NCI-H82 treated with DMSO at 0.1 percent for 48 hours (cell line): ENCODE measurements around the gene NSMF.
A peak's percentile ranks its signal among the peaks of the same experiment; 100 is the strongest.

Source experiments
- DNase-seq: peaks from one replicate; lab custom pipeline; 2025; ENCODE audit not compliant: unreplicated experiment; lab: John Stamatoyannopoulos, UW

Gene NSMF

DNA sequence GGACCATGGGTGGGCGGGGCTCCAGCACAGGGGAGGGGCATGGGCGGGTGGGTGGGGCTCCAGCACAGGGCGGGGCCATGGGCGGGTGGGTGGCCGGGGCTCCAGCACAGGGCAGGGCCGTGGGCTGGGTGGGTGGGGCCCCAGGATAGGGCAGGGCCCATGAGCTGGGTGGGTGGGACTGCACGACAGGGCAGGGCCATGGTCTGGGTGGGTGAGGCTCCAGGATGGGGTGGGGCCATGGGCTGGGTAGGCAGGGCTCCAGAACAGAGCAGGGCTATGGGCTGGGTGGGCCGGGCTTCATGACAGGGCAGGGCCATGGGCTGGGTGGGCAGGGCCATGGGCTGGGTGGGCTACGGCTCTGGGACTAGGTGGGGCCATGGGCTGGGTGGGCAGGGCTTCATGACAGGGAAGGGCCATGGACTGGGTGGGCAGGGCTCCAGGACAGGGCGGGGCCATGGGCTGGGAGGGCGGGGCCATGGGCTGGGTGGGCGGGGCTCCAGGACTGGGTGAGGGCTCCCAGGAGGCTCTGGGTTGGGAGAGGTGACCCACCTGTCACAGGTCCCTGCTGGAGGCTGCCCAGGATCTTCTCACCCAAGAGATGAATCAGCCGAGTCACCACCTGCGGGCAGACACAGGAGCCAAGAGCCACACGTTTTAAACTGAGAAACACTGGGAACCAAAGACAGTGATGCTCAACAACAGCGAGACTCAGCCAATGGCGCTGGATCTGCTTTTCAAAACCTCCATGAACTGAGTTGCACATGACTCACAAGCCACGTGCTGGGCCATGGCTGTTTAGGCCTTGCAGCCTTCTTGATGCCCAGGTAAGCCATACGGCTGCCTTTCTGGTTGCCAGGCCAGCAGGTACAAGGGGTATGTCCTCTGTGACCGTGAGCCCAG, 33.6 kb upstream of the NSMF start:
- DNase-seq = no peak

DNA sequence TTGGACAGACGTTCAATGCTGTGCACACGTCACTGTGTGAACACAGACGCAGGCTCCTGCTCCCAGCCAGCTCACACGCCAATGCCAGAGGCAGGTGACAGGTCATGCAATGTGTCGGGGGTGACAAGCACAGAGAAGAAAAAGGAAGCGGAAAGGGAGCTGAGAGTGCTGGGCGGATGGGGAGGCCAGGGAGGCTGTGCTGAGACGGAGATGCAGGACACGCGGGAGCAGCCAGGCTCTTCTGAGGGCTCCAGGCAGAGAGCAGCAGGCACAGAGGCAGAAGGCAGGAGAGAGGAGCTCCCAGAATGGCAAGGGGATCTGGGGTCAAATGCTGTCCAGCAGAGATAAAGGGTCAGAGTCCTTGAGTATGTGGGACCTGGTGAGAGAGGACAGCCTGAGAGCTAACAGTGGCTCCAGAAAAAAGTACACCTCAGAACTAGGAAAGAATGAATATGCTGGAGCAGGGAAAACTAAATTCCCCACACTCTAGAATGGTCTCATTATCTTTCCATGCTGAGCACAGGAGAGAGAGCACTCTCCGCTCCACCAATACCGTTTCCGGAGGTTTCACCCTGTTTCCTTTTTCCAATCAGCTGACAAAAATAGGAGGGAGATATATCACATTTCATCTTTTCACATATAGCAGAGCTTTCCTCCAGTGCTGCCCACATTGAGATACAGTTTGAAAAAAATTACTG, 32.8 kb upstream of the NSMF start:
- DNase-seq = no peak

DNA sequence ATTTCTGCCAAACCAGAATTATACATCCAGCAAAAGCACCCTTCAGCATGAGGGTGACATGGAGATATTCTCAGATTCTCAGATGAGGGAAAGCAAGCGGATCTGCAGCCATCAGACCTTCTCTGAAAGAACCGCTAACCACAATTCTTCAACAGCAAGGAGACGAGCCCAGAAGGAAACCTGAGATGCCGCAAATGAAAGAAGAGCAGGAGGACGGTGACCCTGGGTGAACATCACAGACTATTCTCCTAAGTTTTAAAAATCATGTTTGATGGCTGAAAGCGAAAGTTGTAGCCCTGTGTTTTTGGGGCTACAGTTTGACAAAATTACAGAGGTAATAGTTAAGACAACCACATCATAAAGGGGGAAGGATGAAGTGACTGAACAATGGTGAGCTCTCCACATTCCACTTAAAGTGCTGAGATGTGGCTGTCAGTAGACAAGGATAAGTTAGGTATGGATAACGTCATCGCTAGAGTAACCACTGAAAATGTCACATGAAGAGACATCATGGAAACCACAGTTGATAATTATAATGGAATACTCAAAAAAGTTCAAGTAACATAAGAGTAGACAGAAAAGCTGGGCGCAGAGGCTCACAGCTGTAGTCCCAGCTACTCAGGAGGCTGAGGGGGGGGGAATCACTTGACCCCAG, 31.5 kb upstream of the NSMF start:
- no peak for DNase-seq

DNA sequence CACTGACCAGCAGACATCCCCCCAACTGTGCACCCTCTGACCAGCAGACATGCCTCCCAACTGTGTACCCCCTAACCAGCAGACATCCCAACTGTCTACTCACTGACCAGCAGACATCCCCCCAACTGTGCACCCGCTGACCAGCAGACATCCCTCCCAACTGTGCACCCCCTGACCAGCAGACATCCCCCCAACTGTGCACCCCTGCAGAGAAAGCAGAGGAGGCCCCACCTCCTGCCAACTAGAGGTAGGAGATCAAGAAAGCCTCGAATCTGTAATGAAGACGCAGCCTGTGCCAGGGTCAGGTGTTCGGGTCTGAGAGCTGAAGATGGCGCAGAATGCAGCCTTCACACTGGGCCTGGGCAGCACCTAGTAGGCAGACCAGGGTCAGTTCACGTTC, 29.8 kb upstream of the NSMF start:
- no peak for DNase-seq

DNA sequence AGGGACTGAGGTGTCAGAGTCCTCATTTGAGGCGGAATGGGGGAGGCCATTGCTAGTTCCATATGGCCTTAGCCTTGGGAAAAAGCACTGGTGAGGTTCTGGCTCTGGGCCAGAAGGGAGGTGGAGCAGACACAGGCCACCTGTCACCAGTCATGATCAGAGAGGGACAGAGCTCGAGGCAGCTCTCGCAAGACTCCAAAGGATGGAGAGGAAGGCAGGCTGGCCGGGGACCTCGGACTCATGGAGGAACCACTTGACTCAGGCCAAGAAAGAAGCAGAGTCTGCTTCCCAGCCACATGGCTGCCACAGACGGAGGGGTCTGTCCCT, 29.2 kb upstream of the NSMF start:
- DNase-seq = peak; percentile 58

DNA sequence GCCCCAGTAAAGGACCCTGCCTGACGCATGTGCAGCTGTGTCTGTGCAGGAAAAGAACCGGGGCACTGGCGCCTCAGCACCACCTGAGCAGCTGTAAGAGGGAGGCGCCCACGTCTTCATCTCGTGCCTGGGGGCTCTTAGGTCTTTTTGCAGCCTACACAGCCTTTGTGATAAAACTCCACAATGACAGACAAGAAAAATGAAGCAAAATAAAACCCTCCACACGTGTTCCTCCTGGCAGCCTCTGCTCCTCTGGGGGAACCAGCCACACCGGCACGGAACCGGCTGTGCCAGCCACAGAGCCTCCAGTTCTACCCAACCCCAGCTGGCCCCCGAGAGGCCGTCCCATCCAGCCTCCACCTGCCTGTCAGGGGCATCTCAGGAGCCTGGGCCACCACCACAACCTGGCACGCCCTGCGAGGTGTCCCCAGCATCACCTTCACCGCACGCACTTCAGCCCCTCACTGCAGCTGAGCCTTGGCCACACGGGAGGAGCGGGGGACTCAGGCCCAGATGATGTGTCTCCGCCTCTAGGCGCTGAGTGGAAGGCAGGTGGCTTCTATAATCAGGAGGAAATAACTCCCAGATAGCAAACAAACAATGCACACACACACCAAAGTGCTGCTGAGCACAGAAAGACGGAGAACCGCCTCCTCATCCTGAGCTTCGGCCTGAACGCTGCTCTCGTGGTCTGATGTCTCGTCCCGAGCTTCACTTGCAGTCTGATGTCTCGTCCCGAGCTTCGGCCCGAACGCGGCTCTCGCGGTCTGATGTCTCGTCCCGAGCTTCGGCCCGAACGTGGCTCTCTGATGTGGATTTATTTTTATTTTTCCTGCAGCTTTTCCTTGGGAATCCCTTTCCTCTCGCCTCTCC, 28.6 kb upstream of the NSMF start:
- no peak for DNase-seq

DNA sequence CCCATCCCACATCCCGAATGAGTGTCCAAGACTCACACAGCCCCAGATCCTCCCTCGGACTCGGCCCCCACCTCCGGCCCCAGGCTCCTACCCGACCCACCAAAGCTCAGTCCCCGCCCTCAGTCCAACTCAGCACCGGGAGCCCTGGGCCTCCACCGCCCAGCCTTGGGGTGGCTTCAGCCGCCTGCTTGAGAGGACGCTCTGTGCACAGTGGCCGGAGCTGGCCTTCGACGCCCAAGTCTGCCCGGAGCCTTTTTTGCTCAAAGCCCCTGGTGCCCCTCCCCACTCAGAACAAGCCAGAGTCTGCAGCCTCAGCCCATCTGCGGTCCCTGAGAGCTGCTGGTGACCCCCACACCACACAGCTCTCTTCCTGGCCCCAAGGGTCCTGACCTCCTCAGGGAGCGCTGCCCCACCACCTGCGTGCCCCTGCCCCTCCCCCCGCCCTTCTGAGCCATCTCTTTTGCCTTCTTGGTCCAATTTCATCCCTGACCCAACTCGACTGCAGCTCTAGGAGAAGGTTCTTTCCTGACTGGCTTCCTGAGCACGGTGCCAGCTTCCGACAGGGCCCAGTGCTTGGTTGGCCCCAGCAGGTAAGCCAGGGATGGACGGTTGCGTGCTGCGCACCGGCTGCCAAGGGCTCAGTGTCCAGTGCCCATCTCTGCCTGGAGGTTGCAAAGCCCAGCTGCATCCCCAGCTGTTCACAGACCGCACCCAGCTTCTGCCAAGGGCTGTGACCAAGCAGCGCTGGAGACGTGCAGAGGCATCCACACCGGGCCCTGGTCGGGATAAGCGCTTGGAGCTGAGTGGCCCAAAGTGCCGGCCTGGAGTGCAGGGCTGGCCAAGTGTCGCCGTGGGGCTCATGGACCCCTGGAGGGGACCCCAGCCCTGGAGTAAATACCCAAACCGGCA, 27.7 kb upstream of the NSMF start:
- DNase-seq = no peak

DNA sequence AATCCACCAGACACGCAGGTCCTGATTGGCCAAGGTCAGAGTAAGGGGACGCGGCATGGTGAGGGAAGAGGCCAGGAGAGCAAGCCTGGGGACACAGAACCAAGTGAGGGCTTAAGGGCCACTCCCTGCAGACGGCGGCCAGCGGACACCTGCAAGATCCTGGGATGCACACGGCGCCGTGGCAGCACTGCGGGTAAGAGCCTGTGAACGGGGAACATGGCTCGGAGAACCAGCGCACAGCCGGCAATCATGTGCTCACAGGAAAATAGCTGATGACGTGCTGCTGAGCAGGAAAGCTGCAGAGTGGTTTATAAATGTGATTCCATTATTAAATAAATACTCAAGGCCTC, 27.0 kb upstream of the NSMF start:
- DNase-seq = no peak

DNA sequence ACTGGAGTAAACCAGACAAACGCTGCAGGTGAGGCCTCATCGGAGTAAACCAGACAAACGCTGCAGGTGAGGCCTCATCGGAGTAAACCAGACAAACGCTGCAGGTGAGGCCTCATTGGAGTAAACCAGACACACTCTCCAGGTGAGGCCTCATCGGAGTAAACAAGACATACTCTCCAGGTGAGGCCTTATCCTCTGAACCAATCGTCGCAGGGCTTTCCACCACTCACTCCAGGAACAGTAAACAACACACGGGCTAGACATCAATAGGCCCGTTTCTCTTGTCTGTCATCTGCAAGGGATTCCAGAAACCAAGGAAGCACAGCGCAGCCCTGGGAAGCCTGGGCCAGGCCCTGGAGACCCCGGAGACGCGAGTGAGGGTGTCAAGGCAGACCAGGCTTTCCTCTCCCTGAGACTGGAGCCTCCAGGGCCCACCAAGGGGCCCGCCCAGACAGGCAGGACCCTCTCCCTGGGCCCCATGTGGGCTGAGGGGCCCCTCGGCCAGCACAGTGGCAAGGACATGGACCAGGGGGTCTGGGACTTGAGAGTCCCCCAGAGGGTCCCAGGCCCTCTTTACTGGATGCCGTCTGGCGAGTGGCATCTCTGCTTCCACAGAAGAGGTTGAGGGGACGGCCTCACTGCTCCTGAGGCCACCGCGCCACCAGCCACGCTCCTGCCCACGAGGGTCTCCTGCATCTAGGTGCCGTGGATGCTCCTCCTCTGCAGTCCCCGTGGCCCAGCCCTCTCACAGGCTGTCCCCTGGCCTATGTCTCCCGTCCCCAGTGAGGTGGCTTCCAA, 26.4 kb upstream of the NSMF start:
- no peak for DNase-seq

DNA sequence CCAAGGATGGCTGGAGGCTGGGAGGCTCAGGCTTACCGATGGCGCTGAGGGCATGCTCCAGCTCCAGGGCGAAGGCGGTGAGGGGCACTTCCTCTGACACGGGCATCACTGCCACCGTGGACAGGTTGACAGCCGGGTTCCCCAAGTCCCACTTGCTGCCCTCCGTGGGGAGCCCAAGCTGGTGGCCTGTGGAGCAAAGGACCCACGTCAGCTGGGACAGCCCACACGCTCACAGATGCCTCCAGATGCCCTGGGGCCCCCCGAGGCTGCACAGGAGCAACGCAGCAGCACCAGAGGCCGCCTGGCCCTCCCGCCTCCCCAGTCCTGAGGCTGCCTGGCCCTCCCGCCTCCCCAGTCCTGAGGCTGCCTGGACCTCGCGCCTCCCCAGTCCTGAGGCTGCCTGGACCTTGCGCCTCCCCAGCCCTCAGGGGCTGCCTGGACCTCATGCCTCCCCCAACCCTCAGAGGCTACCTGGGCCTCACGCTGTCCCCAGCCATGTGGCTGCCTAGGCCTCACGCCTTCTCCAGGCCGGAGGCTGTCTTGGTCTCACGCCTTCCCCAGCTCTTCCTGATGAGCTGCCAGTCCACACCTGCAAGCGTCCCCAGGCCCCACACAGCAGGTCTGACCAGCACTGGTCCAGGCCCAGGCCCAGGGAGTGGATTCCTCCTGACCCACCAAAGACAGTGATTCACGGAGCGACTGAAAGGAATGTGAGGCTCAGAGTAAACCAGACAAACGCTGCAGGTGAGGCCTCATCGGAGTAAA, 25.6 kb upstream of the NSMF start:
- no peak for DNase-seq

DNA sequence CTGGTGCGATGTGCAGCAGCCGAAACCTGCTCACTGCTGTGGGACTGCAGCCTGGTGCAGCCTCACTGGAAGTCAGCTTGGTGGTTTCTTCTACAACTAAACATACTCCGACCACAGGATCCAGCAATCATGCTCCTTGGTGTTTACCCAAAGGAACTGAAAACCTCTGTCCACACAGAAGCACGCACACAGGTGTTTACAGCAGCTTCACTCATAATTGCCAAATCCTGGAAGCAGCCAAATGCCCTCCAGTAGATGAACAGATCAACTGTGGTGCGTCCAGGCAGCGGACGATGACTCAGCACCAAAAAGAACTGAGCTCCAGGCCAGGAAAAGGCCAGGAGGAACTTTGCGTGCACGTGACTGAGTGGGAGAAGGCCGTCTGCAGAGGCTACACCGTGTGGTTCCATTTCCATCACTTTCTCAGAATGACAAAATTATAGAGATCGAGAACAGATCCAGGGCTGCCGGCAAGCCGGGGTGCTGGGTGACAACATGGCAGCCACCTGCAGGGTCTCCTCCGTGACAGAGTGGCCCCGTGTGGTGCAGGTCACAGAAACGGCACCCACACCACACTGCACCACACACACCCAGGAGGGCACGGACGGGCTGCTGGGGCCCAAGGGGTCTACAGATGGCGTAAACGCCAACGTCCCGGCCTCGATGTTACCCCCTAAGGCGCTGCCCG, 23.1 kb upstream of the NSMF start:
- no peak for DNase-seq

DNA sequence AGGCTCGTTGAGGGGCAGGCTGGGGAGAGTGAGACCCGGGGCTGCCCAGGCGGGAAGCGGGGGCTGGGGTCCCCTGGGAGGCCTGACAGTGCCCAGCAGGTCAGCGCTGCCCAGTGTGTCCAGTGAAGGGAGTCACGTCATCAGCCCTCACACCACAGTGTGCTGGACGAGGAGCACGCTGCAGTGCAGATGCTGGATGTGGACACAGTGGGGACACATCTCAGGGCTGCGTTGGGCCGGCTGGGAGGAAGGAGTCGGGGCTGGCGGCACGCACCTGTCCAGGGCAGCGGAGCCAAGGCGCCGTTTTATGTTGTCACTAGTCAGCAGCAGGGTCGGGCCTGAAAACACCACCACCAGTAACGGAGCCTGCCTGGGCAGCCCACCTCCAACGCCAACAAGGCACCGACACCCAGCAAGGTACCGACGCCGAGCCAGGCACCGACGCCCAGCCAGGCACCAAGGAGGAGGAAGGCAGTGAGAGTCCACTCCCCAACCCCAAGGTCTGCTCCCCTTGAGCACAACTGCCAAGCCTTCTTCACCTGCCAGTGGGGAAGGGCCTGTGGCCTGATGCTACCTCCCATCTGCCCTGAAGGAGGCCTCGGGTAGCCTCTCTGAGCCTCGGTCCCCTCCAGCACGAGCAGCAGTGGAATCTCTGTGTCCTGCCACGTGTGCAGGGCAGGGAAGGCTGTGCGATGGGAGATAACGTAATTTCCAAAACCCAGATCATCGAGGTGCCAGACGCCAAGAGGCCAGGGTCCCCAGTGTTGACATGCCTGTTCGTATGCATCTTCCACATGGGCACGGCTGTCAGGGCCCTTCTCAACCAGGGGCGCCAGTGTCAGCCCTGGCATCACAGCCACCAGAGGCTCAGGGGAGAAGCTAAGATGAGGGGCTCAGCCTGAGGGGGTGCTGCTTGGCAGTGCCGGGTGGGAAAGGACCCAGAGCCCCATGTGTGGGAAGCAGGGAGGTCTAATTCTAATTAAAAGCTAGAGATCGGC, 21.9 kb upstream of the NSMF start:
- no peak for DNase-seq

DNA sequence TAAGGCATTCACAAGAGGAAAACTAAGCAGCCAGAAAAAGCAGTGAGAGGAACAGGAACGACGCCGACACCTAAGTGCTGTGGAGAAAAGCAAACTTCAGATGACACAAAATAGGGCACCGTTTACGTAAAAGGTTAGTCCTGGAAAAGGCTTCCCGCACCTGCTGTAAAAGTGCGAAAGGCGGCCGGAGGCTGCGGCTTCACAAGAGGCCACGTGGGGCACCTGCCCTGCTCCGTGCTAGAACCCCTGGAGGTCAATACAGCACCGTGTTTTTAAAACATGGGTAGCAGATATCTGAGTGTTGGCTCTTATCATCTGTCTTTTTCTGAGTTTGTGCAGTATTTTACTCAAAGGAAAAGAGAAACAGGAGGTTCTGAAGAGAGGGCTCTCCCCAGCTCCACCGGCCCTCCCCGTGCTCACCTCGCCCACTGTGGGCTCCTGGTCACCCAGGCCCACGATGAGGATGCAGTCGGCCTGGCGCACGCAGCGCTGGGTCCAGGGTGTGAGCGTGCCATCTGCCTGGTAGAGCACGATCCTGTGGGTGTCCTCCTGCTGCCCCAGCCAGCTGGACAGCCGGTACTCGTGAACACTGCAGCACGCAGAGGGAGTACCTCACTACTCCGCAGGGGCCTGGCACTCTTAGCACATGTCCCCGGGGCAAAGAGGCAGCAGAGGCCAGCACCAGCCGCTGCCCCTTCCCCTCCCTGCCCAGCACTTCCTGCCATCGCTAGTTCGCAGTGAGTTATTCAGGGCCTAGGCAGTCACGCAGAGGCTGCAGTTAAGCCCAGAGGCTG, 21.0 kb upstream of the NSMF start:
- DNase-seq = no peak

DNA sequence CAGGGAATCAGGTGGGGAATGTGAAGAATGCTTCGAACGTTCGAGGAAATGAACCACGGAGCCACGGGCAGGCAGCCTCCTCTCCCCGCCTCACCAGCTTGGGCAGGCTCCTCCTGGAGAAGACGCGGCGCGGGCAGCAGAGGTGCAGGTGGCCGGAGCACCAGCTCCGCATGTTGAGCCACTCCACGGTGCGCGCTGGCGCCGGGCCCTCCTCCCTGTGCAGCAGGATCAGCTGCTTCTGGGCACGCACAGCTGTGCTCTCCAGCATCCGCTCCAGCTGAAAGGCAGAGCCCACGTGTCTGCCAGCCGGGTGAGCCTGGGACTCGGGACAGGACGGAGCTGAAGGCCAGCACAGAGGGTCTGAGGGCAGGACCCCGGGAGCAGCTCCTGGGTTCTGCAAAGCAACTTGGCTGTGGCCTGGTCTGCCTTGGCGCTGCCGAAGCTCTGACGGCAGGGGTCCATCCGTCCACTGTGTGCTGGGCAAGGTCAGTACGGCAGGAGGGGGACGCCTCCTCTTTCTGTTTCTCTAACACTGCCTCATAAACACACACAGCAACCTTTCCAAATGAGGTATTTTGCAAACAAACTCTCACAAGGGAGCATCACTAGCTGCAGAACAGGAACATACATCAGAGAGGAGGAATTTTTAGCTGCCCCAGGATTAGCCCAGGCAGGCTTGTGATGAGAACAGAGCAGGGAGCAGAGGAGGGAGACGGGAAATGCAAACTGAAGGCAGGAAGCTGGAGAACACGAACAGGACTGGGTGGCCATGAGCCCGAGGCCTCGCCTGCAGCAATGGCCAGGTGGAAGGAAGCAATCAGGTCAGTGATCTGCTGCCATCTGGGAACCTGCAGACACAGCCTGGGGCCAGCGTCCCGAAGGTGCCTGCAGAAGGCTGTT, 20.1 kb upstream of the NSMF start:
- DNase-seq = no peak

DNA sequence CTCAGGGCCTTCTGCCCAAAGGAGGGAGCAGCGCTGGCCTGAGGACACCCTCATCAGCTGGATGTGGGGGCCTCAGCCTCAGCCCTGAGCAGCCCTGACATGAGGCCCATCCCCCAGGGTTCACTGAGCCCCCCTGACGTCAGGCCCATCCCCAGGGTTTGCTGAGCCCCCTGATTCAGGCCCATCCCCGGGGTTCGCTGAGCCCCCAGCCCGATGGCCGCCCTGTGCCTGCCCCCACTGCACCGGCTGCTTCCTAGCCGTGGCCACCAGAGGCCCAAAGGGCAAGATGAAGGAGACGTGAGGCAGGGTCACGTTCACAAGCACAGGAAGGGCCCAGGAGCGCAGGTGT, 19.5 kb upstream of the NSMF start:
- no peak for DNase-seq
